B cell (primary cell): ENCODE measurements around the gene HNRNPLL. TPM values are rescaled to one million over a fixed set of nuclear protein-coding genes. Genes with fewer than 3 reads are reported as not detected.

Source experiments
- ATAC-seq: fragments of 200-7000 bp; cut with Tn5 transposase; one replicate; pipeline ENCODE4 v1.10.0; 2021; ENCODE audit warnings: low read depth, mild to moderate bottlenecking, moderate number of reproducible peaks, moderate library complexity
- CTCF ChIA-PET: fragments of 350-600 bp; sonication (Branson Sonifier 250); formaldehyde crosslinking; loops from one replicate; lab custom pipeline; 2021; ENCODE audit warnings: antibody characterized with exemption, inconsistent platforms; lab: Charles Lee
- POLR2A ChIA-PET: fragments of 350-600 bp; sonication (Branson Sonifier 250); formaldehyde crosslinking; loops from one replicate; lab custom pipeline; 2021; ENCODE audit warnings: antibody characterized with exemption; lab: Charles Lee
- DNase-seq: peaks from one replicate; pipeline ENCODE4 v3.0.0; 2013
- H2AFZ ChIP-seq: 2 replicates; pipeline ENCODE4 v1.6.1; 2012; ENCODE audit warnings: mild to moderate bottlenecking, low read depth, low read length; ENCODE audit not compliant: insufficient read depth, poor library complexity, severe bottlenecking
- H3K27ac ChIP-seq, 2 donors: 1 replicate in 1 of 2; 2 replicates in 1 of 2; pipeline ENCODE4 v1.5.1; 2012 to 2013; ENCODE audit warnings: low read length in 2 of 2, mild to moderate bottlenecking in 2 of 2, moderate library complexity in 1 of 2
- H3K27me3 ChIP-seq, 4 experiments: fragments of 200-600 bp in 1 of 4; sonication (generic) in 1 of 4; replicated peaks in 1 of 4; 1 replicate in 2 of 4; 2 replicates in 2 of 4; pipeline versions ENCODE4 v1.6.1 to v1.7.0; 2013 to 2016; ENCODE audit warnings: low read length in 3 of 4, mild to moderate bottlenecking in 2 of 4, mixed read lengths in 1 of 4, moderate library complexity in 1 of 4; ENCODE audit not compliant: insufficient read depth in 4 of 4, control insufficient read depth in 3 of 4; ENCODE audit errors: control extremely low read depth in 1 of 4
- H3K36me3 ChIP-seq, 2 experiments: replicated peaks in 1 of 2; 1 replicate in 1 of 2; 2 replicates in 1 of 2; pipeline versions ENCODE4 v1.6.1 to v1.7.1; 2013; ENCODE audit warnings: low read length in 1 of 2; ENCODE audit not compliant: insufficient read depth in 2 of 2, control insufficient read depth in 1 of 2; ENCODE audit errors: control extremely low read depth in 1 of 2, extremely low read depth in 1 of 2
- H3K4me1 ChIP-seq, 2 donors: fragments of 200-600 bp in 1 of 2; sonication (generic) in 1 of 2; 1 replicate in 1 of 2; 2 replicates in 1 of 2; pipeline versions ENCODE4 v1.5.1 to v1.6.1; 2013 to 2017; ENCODE audit warnings: low read length in 2 of 2; ENCODE audit not compliant: control insufficient read depth in 2 of 2, insufficient read depth in 2 of 2
- H3K4me2 ChIP-seq: replicated peaks from 2 replicates; pipeline ENCODE3; 2012; ENCODE audit warnings: mild to moderate bottlenecking, low read depth, low read length; ENCODE audit not compliant: poor library complexity, severe bottlenecking
- H3K4me3 ChIP-seq, 5 experiments: fragments of 200-600 bp in 1 of 5; sonication (generic) in 1 of 5; 1 replicate in 3 of 5; 2 replicates in 2 of 5; pipeline versions ENCODE4 v1.5.1 to v1.7.0; 2011 to 2016; ENCODE audit warnings: low read length in 4 of 5, mild to moderate bottlenecking in 4 of 5, low read depth in 2 of 5, control low read depth in 1 of 5, moderate library complexity in 1 of 5; ENCODE audit not compliant: insufficient read depth in 1 of 5; ENCODE audit errors: control extremely low read depth in 1 of 5, extremely low read depth in 1 of 5
- H3K79me2 ChIP-seq: fragments of 200-600 bp; sonication (generic); one replicate; pipeline ENCODE4 v1.6.0; 2016; ENCODE audit warnings: low read length; ENCODE audit not compliant: control insufficient read depth, insufficient read depth
- H3K9ac ChIP-seq: fragments of 200-600 bp; sonication (generic); 2 replicates; pipeline ENCODE4 v1.6.1; 2017; ENCODE audit warnings: mild to moderate bottlenecking, low read length, moderate library complexity
- H3K9me3 ChIP-seq, 3 donors: one replicate each; pipeline versions ENCODE4 v1.6.1 to v1.7.1; 2013; ENCODE audit warnings: low read length in 2 of 3; ENCODE audit not compliant: control insufficient read depth in 2 of 3, insufficient read depth in 1 of 3; ENCODE audit errors: control extremely low read depth in 1 of 3
- H4K20me1 ChIP-seq: 2 replicates; pipeline ENCODE4 v1.6.0; 2012; ENCODE audit warnings: mild to moderate bottlenecking, low read length; ENCODE audit not compliant: insufficient read depth, control insufficient read depth, poor library complexity, severe bottlenecking
- H3K27ac Mint-ChIP-seq: one replicate; pipeline ENCODE4 v1.8.0; 2021; ENCODE audit warnings: mixed read lengths
- H3K27me3 Mint-ChIP-seq: one replicate; pipeline ENCODE4 v1.8.0; 2021; ENCODE audit warnings: mixed read lengths
- H3K4me1 Mint-ChIP-seq: one replicate; pipeline ENCODE4 v1.8.0; 2021; ENCODE audit warnings: mixed read lengths
- H3K4me3 Mint-ChIP-seq: one replicate; pipeline ENCODE4 v1.8.0; 2021; ENCODE audit warnings: mixed read lengths
- H3K9me3 Mint-ChIP-seq: one replicate; pipeline ENCODE4 v1.8.0; 2022; ENCODE audit warnings: mixed read lengths; ENCODE audit not compliant: insufficient read depth
- CTCF ChIP-seq: fragments of 200-600 bp; IDR thresholded peaks from one replicate; pipeline ENCODE4 v1.8.0; 2022; ENCODE audit warnings: antibody characterized with exemption, mild to moderate bottlenecking
- EZH2 ChIP-seq: IDR thresholded peaks from 2 replicates; pipeline ENCODE4 v1.6.1; 2012; ENCODE audit warnings: borderline replicate concordance, low read depth, mild to moderate bottlenecking, moderate library complexity, low read length; ENCODE audit not compliant: insufficient read depth, poor library complexity, severe bottlenecking
- WGBS: methylation state at CpG from one replicate; pipeline ENCODE4 v1.1.5; 2013; ENCODE audit warnings: missing lambda C conversion rate; ENCODE audit not compliant: insufficient coverage; 5-methylcytosine and 5-hydroxymethylcytosine counted together
- intact Hi-C: fragments of 100-400 bp; cut with micrococcal nuclease; formaldehyde crosslinking; loops from one replicate; pipeline ENCODE4 v1.10.0; 2022
- polyA plus RNA-seq: library from polyadenylated mRNA; depleted of rRNA; stranded (reverse); fragments of >200 nt; gene quantifications from 2 replicates; pipeline ENCODE4 v1.2.3, GENCODE V29; 2012
- total RNA-seq, 2 donors: library from RNA; stranded (reverse); fragments of 120-200 nt in 1 of 2; gene quantifications; 1 replicate in 1 of 2; 2 replicates in 1 of 2; pipeline versions ENCODE4 v1.2.3 to v1.2.4, GENCODE V29; 2013 to 2022

The HNRNPLL gene
- total and polyA plus RNA-seq, 2 donors (not counting 1 experiment from before 2014, with no cell fraction given): 2.1 to 6.7 TPM

GRCh38 chr2:38529208-38529607, 73.5 kb downstream of the HNRNPLL start:
- Mint-ChIP-seq H3K27ac (no peak overlapping the region), H3K4me3 (no peak overlapping the region), H3K4me1 (peaks cover 41% of the 10 kb centered on the region), H3K9me3 (no peaks in the 10 kb centered on the region), H3K27me3 (peaks cover 17% of the 10 kb centered on the region)
- no peak overlapping the region for H3K27ac ChIP-seq
- no peaks in the 10 kb centered on the region for H3K79me2 ChIP-seq
- H2AFZ ChIP-seq: no peak overlapping the region
- no peaks in the 10 kb centered on the region for H4K20me1 ChIP-seq
- ATAC-seq (no peak), DNase-seq (no peak)
- H3K4me2 ChIP-seq: no peak overlapping the region
- ChIA-PET POLR2A (interaction anchor here (0.6 kb wide), 1 partner anchor 1921 kb away, joined by 5 read pairs; no protein-coding TSS in a partner anchor), CTCF (interaction anchor here (1.6 kb wide), 1 partner anchor 21 kb away, joined by 5 read pairs; no protein-coding TSS in a partner anchor)
- peaks cover 0 to 12% (median 0%) of the 10 kb centered on the region in 3 donors for H3K9me3 ChIP-seq
- 99% methylated on average over 13 of the region's 14 CpGs for WGBS
- intact Hi-C loops: no loop called here
- TF ChIP-seq CTCF (no peak), EZH2 (no peak)
- H3K4me3 ChIP-seq: no peak overlapping the region
- no peak overlapping the region for H3K9ac ChIP-seq
- peaks cover 25 to 26% of the 10 kb centered on the region in 2 donors for H3K4me1 ChIP-seq
- peaks cover 0 to 15% (median 6%) of the 10 kb centered on the region in 4 experiments for H3K27me3 ChIP-seq
- H3K36me3 ChIP-seq: no peaks in the 10 kb centered on the region

DNA sequence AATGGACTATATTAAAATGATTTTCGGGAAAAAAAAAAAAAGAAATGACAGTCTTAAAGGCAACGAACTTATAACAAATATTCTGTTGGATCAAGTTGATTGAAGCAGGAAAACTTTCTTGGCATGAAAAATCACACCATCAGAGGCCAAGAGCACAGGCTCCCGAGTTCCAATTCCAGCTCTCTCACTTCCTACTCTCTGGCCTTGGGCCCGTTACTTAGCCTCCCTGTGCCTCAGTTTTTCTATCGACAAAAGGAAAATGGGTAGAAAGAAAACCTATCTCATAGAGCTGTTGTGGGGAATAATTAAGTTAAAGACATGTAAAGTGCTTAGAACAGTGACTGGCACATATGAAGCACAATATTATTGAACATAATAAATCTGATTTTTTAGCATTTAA, 74.2 kb downstream of the HNRNPLL start:
- Histone ChIP-seq H2AFZ (no peak overlapping the region), H3K4me2 (peak overlapping the region; percentile 64), H3K36me3 (no peaks in the 10 kb centered on the region), H3K4me3 (peak overlapping the region in 1 of 5 experiments; percentile 50), H3K27me3 (peaks cover 0 to 15% (median 6%) of the 10 kb centered on the region in 4 experiments), H3K9ac (peak overlapping the region; percentile 46), H3K79me2 (no peaks in the 10 kb centered on the region), H3K27ac (no peak overlapping the region), H4K20me1 (no peaks in the 10 kb centered on the region), H3K9me3 (peaks cover 0 to 12% (median 0%) of the 10 kb centered on the region in 3 donors), H3K4me1 (peaks cover 18 to 19% of the 10 kb centered on the region in 2 donors)
- POLR2A ChIA-PET: interaction anchor here (0.6 kb wide), 1 partner anchor 1922 kb away, joined by 5 read pairs; no protein-coding TSS in a partner anchor
- H3K9me3 Mint-ChIP-seq: no peaks in the 10 kb centered on the region
- H3K27ac Mint-ChIP-seq: no peak overlapping the region
- H3K27me3 Mint-ChIP-seq: peaks cover 17% of the 10 kb centered on the region
- peaks cover 35% of the 10 kb centered on the region for H3K4me1 Mint-ChIP-seq
- no peak for DNase-seq
- intact Hi-C loops: no loop called here
- no CpG with 5 or more reads among the region's 5 CpGs for WGBS
- TF ChIP-seq EZH2: no peak
- no peak for TF ChIP-seq CTCF
- ATAC-seq: no peak
- CTCF ChIA-PET: interaction anchor here (1.6 kb wide), 1 partner anchor 20 kb away, joined by 5 read pairs; no protein-coding TSS in a partner anchor
- peak overlapping the region; percentile 46 for H3K4me3 Mint-ChIP-seq
